Smooth muscle cell (in vitro differentiated cells): ENCODE measurements around the gene CSF1R. TPM values are rescaled to one million over a fixed set of nuclear protein-coding genes. Genes with fewer than 3 reads are reported as not detected.

ENCODE experiments used
- DNase-seq: peaks from one replicate; lab custom pipeline; 2025; ENCODE audit not compliant: unreplicated experiment; lab: John Stamatoyannopoulos, UW
- H2AFZ ChIP-seq: fragments of 200-600 bp; sonication (generic); 2 replicates; pipeline ENCODE4 v1.6.0; 2016; ENCODE audit warnings: antibody characterized with exemption, low read depth, mild to moderate bottlenecking
- H3F3A ChIP-seq: fragments of 200-600 bp; sonication (generic); 2 replicates; pipeline ENCODE4 v1.6.0; 2017; ENCODE audit warnings: antibody characterized with exemption, low read depth
- H3K27ac ChIP-seq: fragments of 200-600 bp; sonication (generic); 2 replicates; pipeline ENCODE4 v1.5.1; 2016; ENCODE audit warnings: low read depth, mild to moderate bottlenecking
- H3K27me3 ChIP-seq: fragments of 200-600 bp; sonication (generic); 2 replicates; pipeline ENCODE4 v1.6.1; 2016; ENCODE audit warnings: low read depth, mild to moderate bottlenecking
- H3K36me3 ChIP-seq: fragments of 200-600 bp; sonication (generic); 2 replicates; pipeline ENCODE4 v1.5.1; 2016; ENCODE audit warnings: low read depth
- H3K4me1 ChIP-seq: fragments of 200-600 bp; sonication (generic); 2 replicates; pipeline ENCODE4 v1.5.1; 2016; ENCODE audit warnings: low read depth
- H3K4me2 ChIP-seq: fragments of 200-600 bp; sonication (generic); 2 replicates; pipeline ENCODE4 v1.6.0; 2016; ENCODE audit warnings: mild to moderate bottlenecking
- H3K4me3 ChIP-seq: fragments of 200-600 bp; sonication (generic); 2 replicates; pipeline ENCODE4 v1.5.1; 2016; ENCODE audit warnings: mild to moderate bottlenecking
- H3K79me2 ChIP-seq: fragments of 200-600 bp; sonication (generic); 2 replicates; pipeline ENCODE4 v1.6.0; 2016; ENCODE audit warnings: low read depth, mild to moderate bottlenecking
- H3K9ac ChIP-seq: fragments of 200-600 bp; sonication (generic); 2 replicates; pipeline ENCODE4 v1.6.0; 2016; ENCODE audit warnings: low read depth
- H3K9me3 ChIP-seq: fragments of 200-600 bp; sonication (generic); replicated peaks from 2 replicates; pipeline ENCODE4 v1.5.1; 2016; ENCODE audit warnings: low read depth
- H4K20me1 ChIP-seq: fragments of 200-600 bp; sonication (generic); 2 replicates; pipeline ENCODE4 v1.6.0; 2016; ENCODE audit warnings: low read depth
- WGBS: methylation state at CpG from one replicate; pipeline ENCODE4 v1.1.7; 2016; ENCODE audit warnings: low lambda C conversion rate; 5-methylcytosine and 5-hydroxymethylcytosine counted together
- polyA plus RNA-seq: library from polyadenylated mRNA; unstranded; fragments of >200 nt; fragmentation: Nextera tagmentation; extraction: Ambion mirVana; gene quantifications from 2 replicates; pipeline ENCODE4 v1.2.1, GENCODE V29; 2016
- total RNA-seq: library from RNA; depleted of rRNA; stranded (reverse); fragments of >200 nt; gene quantifications from 2 replicates; pipeline ENCODE4 v1.2.3, GENCODE V29; 2014
- TF ChIP-seq, protein P1 (sequence below): fragments of 200-600 bp; sonication (generic); IDR thresholded peaks from 2 replicates; pipeline ENCODE4 v1.5.1; 2017; ENCODE audit warnings: borderline replicate concordance, mild to moderate bottlenecking, antibody characterized with exemption; ENCODE audit not compliant: insufficient read depth, poor library complexity, severe bottlenecking

CSF1R gene
- total and polyA plus RNA-seq, 2 experiments from 2014 or later: 2.2 to 3.9 TPM

DNA sequence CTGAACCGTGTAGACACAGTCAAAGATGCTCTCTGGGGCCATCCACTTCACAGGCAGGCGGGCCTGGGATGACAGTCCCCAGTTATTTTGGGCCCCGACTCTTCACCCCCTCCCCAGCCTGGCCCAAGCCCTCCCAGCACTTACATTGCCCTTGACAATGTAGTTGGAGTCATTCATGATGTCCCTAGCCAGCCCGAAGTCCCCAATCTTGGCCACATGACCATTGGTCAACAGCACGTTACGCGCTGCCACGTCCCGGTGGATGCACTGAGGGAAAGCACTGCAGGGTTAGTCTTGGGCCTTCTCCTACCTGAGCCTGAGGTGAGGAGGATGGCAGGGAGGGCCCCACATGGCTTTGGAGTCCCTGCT lies 30.3 kb downstream of the CSF1R start:
- Histone ChIP-seq H3F3A (peaks cover 7% of the 10 kb centered on the region), H3K36me3 (no peaks in the 10 kb centered on the region), H3K9ac (no peak overlapping the region), H3K27ac (no peak overlapping the region), H2AFZ (no peak overlapping the region), H3K4me3 (no peak overlapping the region), H3K27me3 (no peaks in the 10 kb centered on the region), H4K20me1 (no peaks in the 10 kb centered on the region), H3K4me1 (peaks cover 11% of the 10 kb centered on the region), H3K9me3 (no peaks in the 10 kb centered on the region), H3K4me2 (no peak overlapping the region), H3K79me2 (no peaks in the 10 kb centered on the region)
- no peak for DNase-seq
- WGBS: 95% methylated on average over 9 of the region's 9 CpGs
- TF ChIP-seq, protein P1, sequence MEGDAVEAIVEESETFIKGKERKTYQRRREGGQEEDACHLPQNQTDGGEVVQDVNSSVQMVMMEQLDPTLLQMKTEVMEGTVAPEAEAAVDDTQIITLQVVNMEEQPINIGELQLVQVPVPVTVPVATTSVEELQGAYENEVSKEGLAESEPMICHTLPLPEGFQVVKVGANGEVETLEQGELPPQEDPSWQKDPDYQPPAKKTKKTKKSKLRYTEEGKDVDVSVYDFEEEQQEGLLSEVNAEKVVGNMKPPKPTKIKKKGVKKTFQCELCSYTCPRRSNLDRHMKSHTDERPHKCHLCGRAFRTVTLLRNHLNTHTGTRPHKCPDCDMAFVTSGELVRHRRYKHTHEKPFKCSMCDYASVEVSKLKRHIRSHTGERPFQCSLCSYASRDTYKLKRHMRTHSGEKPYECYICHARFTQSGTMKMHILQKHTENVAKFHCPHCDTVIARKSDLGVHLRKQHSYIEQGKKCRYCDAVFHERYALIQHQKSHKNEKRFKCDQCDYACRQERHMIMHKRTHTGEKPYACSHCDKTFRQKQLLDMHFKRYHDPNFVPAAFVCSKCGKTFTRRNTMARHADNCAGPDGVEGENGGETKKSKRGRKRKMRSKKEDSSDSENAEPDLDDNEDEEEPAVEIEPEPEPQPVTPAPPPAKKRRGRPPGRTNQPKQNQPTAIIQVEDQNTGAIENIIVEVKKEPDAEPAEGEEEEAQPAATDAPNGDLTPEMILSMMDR: no peak

DNA sequence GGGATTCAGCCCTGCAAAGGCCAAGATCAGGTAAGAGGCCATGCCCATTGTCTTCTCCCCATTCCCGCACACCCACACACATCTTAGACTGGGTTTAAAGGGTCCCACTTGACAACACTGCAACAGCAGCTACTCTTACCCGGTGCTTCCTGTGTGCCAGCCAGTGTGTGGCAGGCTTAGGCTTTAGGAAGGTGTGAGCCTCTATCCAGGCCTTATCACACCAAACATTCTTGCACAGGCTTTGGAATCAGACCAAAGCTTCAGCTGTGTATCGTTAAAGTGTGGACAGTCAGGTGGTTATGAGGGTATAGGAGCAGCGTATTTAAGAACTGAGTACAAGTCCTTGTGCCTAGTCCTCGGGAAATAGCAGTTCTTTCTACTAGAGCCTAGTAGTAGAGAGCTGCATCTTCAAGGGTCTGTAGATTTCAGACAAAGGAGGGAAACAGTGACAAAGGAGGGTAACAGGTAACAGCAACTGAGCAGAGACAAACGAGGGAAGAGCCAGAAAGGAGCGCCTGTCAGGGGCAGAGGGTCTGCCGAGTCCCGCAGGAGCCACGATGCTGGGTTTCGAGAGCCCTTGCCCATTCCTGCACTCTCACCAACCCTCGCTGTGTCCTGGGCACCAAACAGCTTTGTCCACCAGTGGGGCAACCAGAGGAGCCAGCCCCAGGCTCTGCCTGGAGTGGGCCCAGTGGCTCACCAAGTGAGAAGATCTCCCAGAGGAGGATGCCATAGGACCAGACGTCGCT lies 30.9 kb downstream of the CSF1R start:
- Histone ChIP-seq H3K27ac (no peak overlapping the region), H3K4me1 (peaks cover 11% of the 10 kb centered on the region), H3K4me3 (no peak overlapping the region), H3K9ac (no peak overlapping the region), H3K79me2 (no peaks in the 10 kb centered on the region), H3K27me3 (no peaks in the 10 kb centered on the region), H3K9me3 (no peaks in the 10 kb centered on the region), H4K20me1 (no peaks in the 10 kb centered on the region), H3F3A (peaks cover 7% of the 10 kb centered on the region), H3K36me3 (peaks cover 3% of the 10 kb centered on the region), H2AFZ (no peak overlapping the region), H3K4me2 (no peak overlapping the region)
- TF ChIP-seq, protein P1: no peak
- no peak for DNase-seq
- 95% methylated on average over 14 of the region's 14 CpGs for WGBS

DNA sequence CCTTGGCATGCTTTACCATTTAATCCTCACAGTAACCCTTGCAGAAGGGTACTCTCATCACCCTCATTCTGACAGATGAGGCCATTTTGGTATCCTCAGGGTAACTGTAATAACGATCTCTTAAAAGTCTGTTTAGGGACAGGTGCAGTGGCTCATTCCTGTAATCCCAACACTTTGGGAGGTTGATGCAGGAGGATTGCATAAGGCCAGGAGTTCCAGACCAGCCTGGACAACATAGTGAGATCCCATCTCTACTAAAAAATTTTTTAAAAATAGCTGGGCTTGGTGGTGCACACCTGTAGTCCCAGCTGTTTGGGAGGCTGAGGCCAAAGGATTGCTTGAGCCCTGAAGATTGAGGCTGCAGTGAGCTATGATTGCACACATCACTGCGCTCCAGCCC lies 31.8 kb downstream of the CSF1R start:
- Histone ChIP-seq H3K4me2 (no peak overlapping the region), H3K36me3 (peaks cover 3% of the 10 kb centered on the region), H4K20me1 (no peaks in the 10 kb centered on the region), H3K27ac (no peak overlapping the region), H3K9ac (no peak overlapping the region), H3K9me3 (no peaks in the 10 kb centered on the region), H3K4me1 (peaks cover 11% of the 10 kb centered on the region), H3K79me2 (no peaks in the 10 kb centered on the region), H2AFZ (no peak overlapping the region), H3K4me3 (no peak overlapping the region), H3F3A (peaks cover 7% of the 10 kb centered on the region), H3K27me3 (no peaks in the 10 kb centered on the region)
- no peak for DNase-seq
- TF ChIP-seq, protein P1: no peak
- 98% methylated on average over 2 of the region's 2 CpGs for WGBS

DNA sequence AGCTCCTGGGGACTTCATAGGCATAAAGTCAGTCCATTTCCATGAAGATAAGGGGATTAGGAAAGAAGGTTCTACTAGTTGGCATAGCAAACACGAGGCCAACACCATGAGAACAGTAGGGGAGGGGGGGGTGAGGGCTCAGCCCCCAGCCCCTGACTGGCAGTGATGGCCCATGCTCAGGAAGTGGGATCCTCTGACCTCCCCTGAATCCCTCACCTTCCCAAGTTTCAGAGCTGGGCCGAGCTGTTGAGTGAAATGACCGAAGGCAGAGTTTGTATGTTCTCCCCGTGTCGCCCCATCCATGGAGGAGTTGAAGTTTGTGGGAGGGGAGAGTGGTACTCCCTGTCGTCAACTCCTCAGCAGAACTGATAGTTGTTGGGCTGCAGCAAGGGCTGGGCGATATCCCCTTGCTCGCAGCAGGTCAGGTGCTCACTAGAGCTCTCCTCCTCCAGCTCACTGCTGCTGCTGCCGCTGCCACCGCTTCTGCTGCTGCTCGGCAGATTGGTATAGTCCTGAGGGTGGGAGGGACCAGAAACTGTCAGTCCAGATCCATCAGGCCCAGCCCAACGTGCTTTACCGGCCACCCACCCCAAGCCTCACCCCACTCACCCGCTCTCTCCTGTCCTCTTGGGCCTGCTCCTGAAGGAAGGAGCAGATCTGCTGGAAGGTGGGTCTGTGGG lies 32.5 kb downstream of the CSF1R start:
- Histone ChIP-seq H3K9ac (peak overlapping the region; percentile 57), H3K27me3 (no peaks in the 10 kb centered on the region), H3K36me3 (peaks cover 3% of the 10 kb centered on the region), H3K4me1 (peaks cover 11% of the 10 kb centered on the region), H3K9me3 (no peaks in the 10 kb centered on the region), H3K27ac (peak overlapping the region; percentile 85), H3K4me2 (peak overlapping the region; percentile 40), H3K79me2 (no peaks in the 10 kb centered on the region), H3F3A (peaks cover 7% of the 10 kb centered on the region), H3K4me3 (no peak overlapping the region), H2AFZ (no peak overlapping the region), H4K20me1 (no peaks in the 10 kb centered on the region)
- no peak for DNase-seq
- 92% methylated on average over 12 of the region's 14 CpGs for WGBS
- TF ChIP-seq, protein P1: no peak
